Heart left ventricle (tissue), 16 donors: Measurements from ENCODE around the gene CDX1. TPM values are rescaled to one million over a fixed set of nuclear protein-coding genes. Genes with fewer than 3 reads are reported as not detected.

Experiments used
- ATAC-seq, 4 donors: fragments of 200-7000 bp; cut with Tn5 transposase; one replicate each; pipeline ENCODE4 v1.9.1; 2020 to 2022; ENCODE audit warnings: moderate library complexity in 4 of 4, mild to moderate bottlenecking in 3 of 4, moderate number of reproducible peaks in 1 of 4
- DNase-seq, 5 donors: peaks; one replicate each; pipeline ENCODE4 v3.0.0-alpha.2; 2020
- H3K27ac ChIP-seq, 12 donors: fragments of 200-600 bp; sonication (generic) in 4 of 12; one replicate each; pipeline versions ENCODE4 v1.5.0 to v1.8.0; 2016 to 2022; ENCODE audit warnings: mild to moderate bottlenecking in 2 of 12
- H3K27me3 ChIP-seq, 9 donors: fragments of 200-600 bp; sonication (generic) in 2 of 9; one replicate each; pipeline versions ENCODE4 v1.5.1 to v1.8.0; 2016 to 2022; ENCODE audit warnings: mild to moderate bottlenecking in 3 of 9
- H3K36me3 ChIP-seq, 9 donors: fragments of 200-600 bp; sonication (generic) in 2 of 9; one replicate each; pipeline versions ENCODE4 v1.5.0 to v1.8.0; 2018 to 2022; ENCODE audit warnings: mild to moderate bottlenecking in 2 of 9
- H3K4me1 ChIP-seq, 12 donors: fragments of 200-600 bp; sonication (generic) in 4 of 12; one replicate each; pipeline versions ENCODE4 v1.5.0 to v1.8.0; 2016 to 2022; ENCODE audit warnings: mild to moderate bottlenecking in 3 of 12
- H3K4me3 ChIP-seq, 12 donors: fragments of 200-600 bp; sonication (generic) in 4 of 12; one replicate each; pipeline versions ENCODE4 v1.5.0 to v1.8.0; 2017 to 2022; ENCODE audit warnings: mild to moderate bottlenecking in 9 of 12, moderate library complexity in 4 of 12
- H3K9me3 ChIP-seq, 12 donors: fragments of 200-600 bp; sonication (generic) in 4 of 12; one replicate each; pipeline versions ENCODE4 v1.5.0 to v1.8.0; 2016 to 2022; ENCODE audit warnings: mild to moderate bottlenecking in 1 of 12
- POLR2A ChIP-seq, 2 donors: fragments of 450-650 bp; IDR thresholded peaks; one replicate each; pipeline ENCODE4 v1.6.1; 2017; ENCODE audit warnings: antibody characterized with exemption in 2 of 2, mild to moderate bottlenecking in 2 of 2, moderate library complexity in 2 of 2
- WGBS, 4 donors: extraction: QIAGEN DNeasy Blood & Tissue Kit in 2 of 4; methylation state at CpG; one replicate each; pipeline versions ENCODE4 v1.1.5 to v1.1.7; 2013 to 2018; 5-methylcytosine and 5-hydroxymethylcytosine counted together
- intact Hi-C, 10 donors: fragments of 100-400 bp; cut with DNase I; formaldehyde crosslinking; loops; one replicate each; pipeline versions ENCODE4 v1.11.1 to v1.14.2; 2022
- polyA plus RNA-seq, 2 donors: library from polyadenylated mRNA; stranded (reverse); fragments of 200-250 nt; gene quantifications; one replicate each; pipeline ENCODE4 v1.2.3, GENCODE V29; 2013
- total RNA-seq, 9 donors: library from RNA; depleted of rRNA in 2 of 9; stranded (reverse); fragments of >200 nt in 2 of 9; fragmentation: NEBNext Ultra II Directional in 3 of 9; extraction: Animal tissue kit (Norgen Biotek cat#: 25700) in 3 of 9; gene quantifications; one replicate each; pipeline versions ENCODE4 v1.1.0 to v1.2.4, GENCODE V29; 2016 to 2023
- TF ChIP-seq, protein P1 (sequence below), 12 donors: fragments of 200-600 bp; sonication (generic) in 4 of 12; IDR thresholded peaks; one replicate each; pipeline versions ENCODE4 v1.5.0 to v1.8.0; 2018 to 2022; ENCODE audit warnings: antibody characterized with exemption in 12 of 12, mild to moderate bottlenecking in 5 of 12
- donor health status: ischemic (EF 13 %, LVEDD 7.1; RV severe dilation, severe dysfunction).
- donor health status: healthy with polysubstance abuse.
- donor health status: DM: no; HTN: yes; CAD: no.
- donor health status: DM: no; HTN: no; CAD: no.
- donor health status: ischemic (EF 25% LVEDD 6.9; RV normal size, moderate dysfunction).
- donor health status: ischemic (EF 25% LVEDD 5.7; RV mildly dilated, moderate dysfunction).
- donor health status: healthy.
- donor health status: DM: yes; HTN: yes; CAD: no.
- donor health status: ischemic (EF 35%, LVEDD 5.7; RV mildly dilated, moderate dysfunction).
- donor health status: nonischemic (EF 11% LVEDD 7.7; RV severe dilation, severe dysfunction).
- donor health status: DM: yes; HTN: yes; CAD: no.
- donor health status: PGD.
- donor health status: ischemic (EF 29% LVEDD 5.4; RV normal size, mild dysfunction).
- donor health status: nonischemic (EF 23%, LVEDD 6.1; RV moderate dilation, normal function).

The CDX1 gene
- total and polyA plus RNA-seq, 11 donors, result 0.17 to 0.29 (median 0.29) TPM; not detected in 8

DNA sequence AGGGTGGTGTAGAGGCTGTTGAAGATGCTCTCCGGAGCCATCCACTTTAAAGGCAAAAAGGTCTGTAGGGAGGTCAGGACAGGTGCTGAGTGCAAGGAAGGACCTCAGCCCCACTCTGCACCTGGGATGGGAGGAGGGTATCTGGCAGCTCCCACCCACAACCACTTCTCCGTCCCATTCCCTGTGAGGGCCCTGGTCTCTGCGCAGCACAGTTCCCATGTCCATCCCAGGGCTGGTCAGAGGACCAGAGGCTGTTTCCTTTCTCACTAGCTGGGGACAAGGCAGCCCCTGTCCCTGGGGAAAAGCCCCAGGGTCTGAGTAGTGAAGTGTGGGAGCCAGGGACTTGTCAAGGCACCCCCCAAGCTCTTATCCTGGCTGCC is 46.5 kb upstream of the CDX1 start:
- Histone ChIP-seq H3K4me1 (peaks cover 0 to 34% (median 0%) of the 10 kb centered on the region in 12 donors), H3K9me3 (no peaks in the 10 kb centered on the region), H3K27me3 (no peaks in the 10 kb centered on the region), H3K36me3 (peaks cover 0 to 96% (median 43%) of the 10 kb centered on the region in 9 donors), H3K4me3 (no peak overlapping the region), H3K27ac (no peak overlapping the region)
- no peak for TF ChIP-seq POLR2A (IDR thresholded peaks at IDR 0.05)
- TF ChIP-seq, protein P1, sequence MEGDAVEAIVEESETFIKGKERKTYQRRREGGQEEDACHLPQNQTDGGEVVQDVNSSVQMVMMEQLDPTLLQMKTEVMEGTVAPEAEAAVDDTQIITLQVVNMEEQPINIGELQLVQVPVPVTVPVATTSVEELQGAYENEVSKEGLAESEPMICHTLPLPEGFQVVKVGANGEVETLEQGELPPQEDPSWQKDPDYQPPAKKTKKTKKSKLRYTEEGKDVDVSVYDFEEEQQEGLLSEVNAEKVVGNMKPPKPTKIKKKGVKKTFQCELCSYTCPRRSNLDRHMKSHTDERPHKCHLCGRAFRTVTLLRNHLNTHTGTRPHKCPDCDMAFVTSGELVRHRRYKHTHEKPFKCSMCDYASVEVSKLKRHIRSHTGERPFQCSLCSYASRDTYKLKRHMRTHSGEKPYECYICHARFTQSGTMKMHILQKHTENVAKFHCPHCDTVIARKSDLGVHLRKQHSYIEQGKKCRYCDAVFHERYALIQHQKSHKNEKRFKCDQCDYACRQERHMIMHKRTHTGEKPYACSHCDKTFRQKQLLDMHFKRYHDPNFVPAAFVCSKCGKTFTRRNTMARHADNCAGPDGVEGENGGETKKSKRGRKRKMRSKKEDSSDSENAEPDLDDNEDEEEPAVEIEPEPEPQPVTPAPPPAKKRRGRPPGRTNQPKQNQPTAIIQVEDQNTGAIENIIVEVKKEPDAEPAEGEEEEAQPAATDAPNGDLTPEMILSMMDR (IDR thresholded peaks at IDR 0.05), result no peak
- 88 to 90% (median 89%) methylated on average over 3 of the region's 3 CpGs; no CpG with 5 or more reads in 1 of the 4 donors for WGBS, 4 donors
- ATAC-seq (no peak), DNase-seq (peak in 3 of 5 donors; percentile 13 to 25 (median 15))
- intact Hi-C loops, result loop anchor here in 1 of 10 donors (10.0 kb wide), 1 partner anchor 235 kb away; the partner anchor contains the start of gene TCOF1

DNA sequence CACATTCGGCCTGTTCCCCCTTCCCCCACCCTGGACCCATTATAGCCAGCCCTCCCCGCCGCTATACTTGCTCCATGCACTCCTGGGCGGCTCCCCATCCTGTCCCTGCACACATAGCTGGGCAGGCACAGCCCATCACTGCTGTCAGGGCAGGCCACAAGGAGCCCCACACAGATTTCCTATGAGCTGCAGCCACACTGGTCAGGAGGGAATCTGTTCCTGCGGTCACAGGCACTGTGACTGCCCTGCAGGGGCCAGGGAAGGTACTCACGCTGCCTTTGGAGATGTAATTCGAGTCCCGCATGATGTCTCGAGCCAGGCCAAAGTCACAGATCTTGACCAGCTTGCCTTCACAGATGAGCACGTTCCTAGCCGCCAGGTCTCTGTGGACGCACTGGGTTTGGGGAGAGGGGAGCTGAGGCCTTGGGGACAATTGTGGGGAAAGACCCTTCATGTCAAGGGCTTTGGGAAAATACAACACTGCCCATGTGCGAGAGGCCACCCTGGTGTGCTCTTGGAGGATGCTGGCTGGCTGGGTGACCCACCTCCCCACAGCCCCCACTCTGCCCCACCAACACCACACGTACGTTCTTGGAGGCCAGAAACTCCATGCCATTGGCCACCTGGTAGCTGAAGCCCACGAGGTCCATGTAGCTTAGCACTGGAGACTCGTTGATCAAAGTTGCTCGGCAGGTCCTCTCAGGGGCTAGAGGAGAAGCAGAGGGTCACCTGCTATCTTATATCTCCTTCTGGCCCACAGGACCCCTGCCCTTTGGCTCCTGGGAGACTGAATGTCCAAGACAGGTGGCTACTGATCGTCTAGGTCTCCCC is 45.7 kb upstream of the CDX1 start:
- Histone ChIP-seq H3K4me1 (peaks cover 0 to 29% (median 0%) of the 10 kb centered on the region in 12 donors), H3K27ac (peak overlapping the region in 1 of 12 donors; percentile 19), H3K27me3 (no peaks in the 10 kb centered on the region), H3K4me3 (no peak overlapping the region), H3K36me3 (peaks cover 0 to 96% (median 43%) of the 10 kb centered on the region in 9 donors), H3K9me3 (no peaks in the 10 kb centered on the region)
- ATAC-seq (no peak), DNase-seq (peak in 4 of 5 donors; percentile 16 to 54 (median 24))
- intact Hi-C loops, result loop anchor here in 1 of 10 donors (10.0 kb wide), 1 partner anchor 234 kb away; the partner anchor contains the start of gene TCOF1
- 79 to 86% (median 82%) methylated on average over 16 to 19 of the region's 19 CpGs for WGBS, 4 donors
- TF ChIP-seq, protein P1 (IDR thresholded peaks at IDR 0.05), result no peak
- TF ChIP-seq POLR2A (IDR thresholded peaks at IDR 0.05), result no peak

DNA sequence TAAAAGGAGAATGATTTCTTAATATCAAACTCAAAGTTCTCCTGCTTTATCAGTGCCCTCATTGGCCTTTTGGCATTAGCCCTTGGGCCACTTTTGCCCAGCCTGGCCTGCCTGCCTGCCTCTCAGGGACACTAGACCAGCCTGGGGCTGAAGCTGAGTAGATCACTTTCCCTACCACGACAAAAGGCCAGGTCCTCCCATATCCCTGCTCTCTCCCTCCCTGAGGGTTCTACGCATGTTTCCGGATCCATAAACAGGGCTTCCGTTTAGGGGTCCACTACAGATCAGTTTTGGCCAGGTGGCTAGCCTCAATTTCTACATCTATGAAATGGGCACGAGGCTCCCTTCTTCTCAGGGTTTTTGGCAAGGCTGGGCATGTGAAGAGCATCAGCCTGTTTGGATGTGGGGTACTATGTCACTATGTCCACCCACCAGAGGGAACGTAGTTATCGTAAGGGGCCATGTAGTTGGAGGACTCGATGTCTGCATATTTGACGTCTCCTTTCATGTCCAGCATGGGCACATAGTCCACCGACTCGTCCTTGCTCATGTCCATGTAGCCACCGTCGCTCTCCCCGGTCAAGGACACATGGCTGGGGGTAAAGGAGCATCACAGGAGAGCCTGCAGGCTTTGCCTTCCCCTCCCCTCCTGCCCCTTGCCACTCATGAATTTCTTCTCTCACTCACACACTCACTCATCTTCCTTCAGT is 45.0 kb upstream of the CDX1 start:
- WGBS, 4 donors, result 93 to 94% (median 94%) methylated on average over 14 of the region's 14 CpGs
- Histone ChIP-seq H3K27ac (peak overlapping the region in 1 of 12 donors; percentile 11), H3K4me3 (no peak overlapping the region), H3K36me3 (peaks cover 0 to 97% (median 47%) of the 10 kb centered on the region in 9 donors), H3K9me3 (no peaks in the 10 kb centered on the region), H3K27me3 (no peaks in the 10 kb centered on the region), H3K4me1 (peaks cover 0 to 28% (median 0%) of the 10 kb centered on the region in 12 donors)
- TF ChIP-seq POLR2A (IDR thresholded peaks at IDR 0.05), result no peak
- TF ChIP-seq, protein P1 (IDR thresholded peaks at IDR 0.05), result no peak
- ATAC-seq (no peak), DNase-seq (peak in 4 of 5 donors; percentile 9 to 37 (median 16))
- intact Hi-C loops, result loop anchor here in 1 of 10 donors (10.0 kb wide), 1 partner anchor 233 kb away; the partner anchor contains the start of gene TCOF1
